K562 (cell line): ENCODE results near the gene CDC37. TPM values are rescaled to one million over a fixed set of nuclear protein-coding genes. Genes with fewer than 3 reads are reported as not detected.

Experiments used
- ATF2 ChIP-seq: sonication (generic); formaldehyde crosslinking; IDR thresholded peaks from 2 replicates; pipeline ENCODE4 v1.8.1; 2022; ENCODE audit warnings: missing genetic modification reagents
- CBFA2T2 ChIP-seq: fragments of 450-650 bp; conservative IDR thresholded peaks from 2 replicates; pipeline ENCODE4 v1.6.1; 2017; ENCODE audit warnings: mild to moderate bottlenecking
- FOSL1 ChIP-seq: fragments of 200-800 bp; sonication (Bioruptor generic); conservative IDR thresholded peaks from 2 replicates; pipeline ENCODE4 v1.6.1; 2016; ENCODE audit warnings: missing genetic modification characterization, missing compliant biosample characterization
- FOXJ3 ChIP-seq: sonication (generic); formaldehyde crosslinking; IDR thresholded peaks from 2 replicates; pipeline ENCODE4 v1.4.0; 2020; ENCODE audit warnings: mild to moderate bottlenecking, missing genetic modification reagents
- GABPB1 ChIP-seq: sonication (generic); formaldehyde crosslinking; IDR thresholded peaks from 2 replicates; pipeline ENCODE4 v1.8.0; 2022; ENCODE audit warnings: mild to moderate bottlenecking, missing genetic modification reagents
- HDAC3 ChIP-seq: fragments of 450-650 bp; IDR thresholded peaks from 2 replicates; pipeline ENCODE4 v1.6.1; 2018; ENCODE audit warnings: borderline replicate concordance, mild to moderate bottlenecking, moderate library complexity; ENCODE audit not compliant: partially characterized antibody
- KDM2B ChIP-seq: fragments of 250-450 bp; sonication (Bioruptor Pico); IDR thresholded peaks from 2 replicates; pipeline ENCODE4 v1.8.0; 2021; ENCODE audit warnings: mild to moderate bottlenecking, moderate library complexity
- KLF10 ChIP-seq: fragments of 250-450 bp; sonication (Bioruptor Pico); IDR thresholded peaks from 2 replicates; pipeline ENCODE4 v1.6.1; 2021; ENCODE audit warnings: matching md5 sums
- NBN ChIP-seq: fragments of 450-650 bp; IDR thresholded peaks from 2 replicates; pipeline ENCODE4 v1.6.1; 2016; ENCODE audit warnings: low read depth, mild to moderate bottlenecking
- NFE2 ChIP-seq: IDR thresholded peaks from 2 replicates; pipeline ENCODE4 v1.6.1; 2014; ENCODE audit warnings: antibody characterized with exemption, low read depth
- PML ChIP-seq: IDR thresholded peaks from 2 replicates; pipeline ENCODE4 v1.6.1; 2012; ENCODE audit warnings: low read length, inconsistent platforms
- RBM17 ChIP-seq: fragments of 200-400 bp; formaldehyde crosslinking; IDR thresholded peaks from 2 replicates; pipeline ENCODE4 v1.6.1; 2017; ENCODE audit warnings: low read depth, mild to moderate bottlenecking, low read length, borderline replicate concordance
- RBM34 ChIP-seq: fragments of 200-400 bp; formaldehyde crosslinking; IDR thresholded peaks from 2 replicates; pipeline ENCODE4 v1.6.1; 2018; ENCODE audit warnings: low read length, borderline replicate concordance; ENCODE audit not compliant: insufficient read depth
- TAF15 ChIP-seq: fragments of 200-400 bp; formaldehyde crosslinking; IDR thresholded peaks from 2 replicates; pipeline ENCODE4 v1.6.1; 2017; ENCODE audit warnings: mild to moderate bottlenecking, low read depth, low read length, moderate library complexity
- TCF7 ChIP-seq: sonication (generic); IDR thresholded peaks from 2 replicates; pipeline ENCODE4 v1.6.1; 2016; ENCODE audit warnings: antibody characterized with exemption, borderline replicate concordance
- ZNF224 ChIP-seq: sonication (generic); formaldehyde crosslinking; IDR thresholded peaks from 2 replicates; pipeline ENCODE4 v1.8.0; 2022; ENCODE audit warnings: mild to moderate bottlenecking, missing genetic modification reagents
- ZNF445 ChIP-seq: fragments of 250-450 bp; sonication (Bioruptor Pico); IDR thresholded peaks from 2 replicates; pipeline ENCODE4 v1.4.0; 2020; ENCODE audit warnings: low read depth, mild to moderate bottlenecking, moderate library complexity
- polyA plus RNA-seq, 8 experiments: library from polyadenylated mRNA; depleted of rRNA in 4 of 8; stranded (reverse) in 5 of 8; unstranded in 3 of 8; fragments of >200 nt; fragmentation: Nextera tagmentation in 2 of 8; fragmentation: Illumina TruSeq in 1 of 8; extraction: Ambion mirVana in 2 of 8; extraction: Trizol in 1 of 8; gene quantifications; 2 replicates each; pipeline versions ENCODE4 v1.2.1 to v1.2.3, GENCODE V29; 2011 to 2014; ENCODE audit warnings: inconsistent platforms in 1 of 8, missing spikeins in 1 of 8
- total RNA-seq, 7 experiments: library from RNA; depleted of rRNA in 6 of 7; stranded (reverse); fragments of >200 nt in 6 of 7; fragmentation: Illumina TruSeq in 2 of 7; extraction: Trizol in 2 of 7; gene quantifications; 2 replicates each; pipeline versions ENCODE4 v1.2.1 to v1.2.3, GENCODE V29; 2011 to 2021; ENCODE audit warnings: low replicate concordance in 1 of 7
- TF ChIP-seq, protein P1 (sequence below): fragments of 150-350 bp; IDR thresholded peaks from 2 replicates; pipeline ENCODE4 v1.6.1; 2014; ENCODE audit warnings: low read depth, mild to moderate bottlenecking, low read length, borderline replicate concordance
- TF ChIP-seq, protein P2 (sequence below): fragments of 450-650 bp; formaldehyde crosslinking; IDR thresholded peaks from 2 replicates; pipeline ENCODE4 v1.4.0; 2022; ENCODE audit warnings: missing genetic modification characterization
- TF ChIP-seq, protein P3 (sequence below): fragments of 450-650 bp; IDR thresholded peaks from one replicate; pipeline ENCODE4 v1.6.1; 2018; ENCODE audit warnings: mild to moderate bottlenecking, moderate library complexity; ENCODE audit not compliant: partially characterized antibody

CDC37 gene
- total and polyA plus RNA-seq, 9 of the 15 experiments (the other 6 are each of a cell fraction or from before 2014, with no cell fraction given), result 6.6 to 538 (median 227) TPM

- peak; percentile 34; the same call in 1 of the 2 replicates for TF ChIP-seq FOSL1 (tag)
- no peak for TF ChIP-seq RBM17
- TF ChIP-seq NFE2, result no peak
- no peak for TF ChIP-seq KLF10 (CRISPR knock-in tag)
- TF ChIP-seq, protein P1, sequence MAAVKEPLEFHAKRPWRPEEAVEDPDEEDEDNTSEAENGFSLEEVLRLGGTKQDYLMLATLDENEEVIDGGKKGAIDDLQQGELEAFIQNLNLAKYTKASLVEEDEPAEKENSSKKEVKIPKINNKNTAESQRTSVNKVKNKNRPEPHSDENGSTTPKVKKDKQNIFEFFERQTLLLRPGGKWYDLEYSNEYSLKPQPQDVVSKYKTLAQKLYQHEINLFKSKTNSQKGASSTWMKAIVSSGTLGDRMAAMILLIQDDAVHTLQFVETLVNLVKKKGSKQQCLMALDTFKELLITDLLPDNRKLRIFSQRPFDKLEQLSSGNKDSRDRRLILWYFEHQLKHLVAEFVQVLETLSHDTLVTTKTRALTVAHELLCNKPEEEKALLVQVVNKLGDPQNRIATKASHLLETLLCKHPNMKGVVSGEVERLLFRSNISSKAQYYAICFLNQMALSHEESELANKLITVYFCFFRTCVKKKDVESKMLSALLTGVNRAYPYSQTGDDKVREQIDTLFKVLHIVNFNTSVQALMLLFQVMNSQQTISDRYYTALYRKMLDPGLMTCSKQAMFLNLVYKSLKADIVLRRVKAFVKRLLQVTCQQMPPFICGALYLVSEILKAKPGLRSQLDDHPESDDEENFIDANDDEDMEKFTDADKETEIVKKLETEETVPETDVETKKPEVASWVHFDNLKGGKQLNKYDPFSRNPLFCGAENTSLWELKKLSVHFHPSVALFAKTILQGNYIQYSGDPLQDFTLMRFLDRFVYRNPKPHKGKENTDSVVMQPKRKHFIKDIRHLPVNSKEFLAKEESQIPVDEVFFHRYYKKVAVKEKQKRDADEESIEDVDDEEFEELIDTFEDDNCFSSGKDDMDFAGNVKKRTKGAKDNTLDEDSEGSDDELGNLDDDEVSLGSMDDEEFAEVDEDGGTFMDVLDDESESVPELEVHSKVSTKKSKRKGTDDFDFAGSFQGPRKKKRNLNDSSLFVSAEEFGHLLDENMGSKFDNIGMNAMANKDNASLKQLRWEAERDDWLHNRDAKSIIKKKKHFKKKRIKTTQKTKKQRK, result no peak
- no peak for TF ChIP-seq HDAC3
- TF ChIP-seq FOXJ3 (CRISPR knock-in tag), result no peak
- no peak for TF ChIP-seq CBFA2T2
- no peak for TF ChIP-seq RBM34
- TF ChIP-seq ZNF445, result no peak
- no peak for TF ChIP-seq ATF2 (CRISPR knock-in tag)
- TF ChIP-seq GABPB1, result peak; percentile 62; the same call in 1 of the 2 replicates
- peak; percentile 65; the same call in 1 of the 2 replicates for TF ChIP-seq PML
- no peak for TF ChIP-seq TCF7
- 0 out of 2 replicates have a peak, but pooled peaks have one; percentile 54 for TF ChIP-seq KDM2B
- TF ChIP-seq NBN, result peak; percentile 25; the same call in 1 of the 2 replicates
- TF ChIP-seq, protein P2, sequence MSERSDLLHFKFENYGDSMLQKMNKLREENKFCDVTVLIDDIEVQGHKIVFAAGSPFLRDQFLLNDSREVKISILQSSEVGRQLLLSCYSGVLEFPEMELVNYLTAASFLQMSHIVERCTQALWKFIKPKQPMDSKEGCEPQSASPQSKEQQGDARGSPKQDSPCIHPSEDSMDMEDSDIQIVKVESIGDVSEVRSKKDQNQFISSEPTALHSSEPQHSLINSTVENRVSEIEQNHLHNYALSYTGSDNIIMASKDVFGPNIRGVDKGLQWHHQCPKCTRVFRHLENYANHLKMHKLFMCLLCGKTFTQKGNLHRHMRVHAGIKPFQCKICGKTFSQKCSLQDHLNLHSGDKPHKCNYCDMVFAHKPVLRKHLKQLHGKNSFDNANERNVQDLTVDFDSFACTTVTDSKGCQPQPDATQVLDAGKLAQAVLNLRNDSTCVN (CRISPR knock-in tag), result no peak
- no peak for TF ChIP-seq TAF15
- TF ChIP-seq, protein P3, sequence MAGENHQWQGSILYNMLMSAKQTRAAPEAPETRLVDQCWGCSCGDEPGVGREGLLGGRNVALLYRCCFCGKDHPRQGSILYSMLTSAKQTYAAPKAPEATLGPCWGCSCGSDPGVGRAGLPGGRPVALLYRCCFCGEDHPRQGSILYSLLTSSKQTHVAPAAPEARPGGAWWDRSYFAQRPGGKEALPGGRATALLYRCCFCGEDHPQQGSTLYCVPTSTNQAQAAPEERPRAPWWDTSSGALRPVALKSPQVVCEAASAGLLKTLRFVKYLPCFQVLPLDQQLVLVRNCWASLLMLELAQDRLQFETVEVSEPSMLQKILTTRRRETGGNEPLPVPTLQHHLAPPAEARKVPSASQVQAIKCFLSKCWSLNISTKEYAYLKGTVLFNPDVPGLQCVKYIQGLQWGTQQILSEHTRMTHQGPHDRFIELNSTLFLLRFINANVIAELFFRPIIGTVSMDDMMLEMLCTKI, result no peak
- TF ChIP-seq ZNF224 (CRISPR knock-in tag), result no peak
Observed at GRCh38 chr19:10380313-10381102, 22.8 kb downstream of the CDC37 start, which contains the start of gene TYK2 (continued).
